Measurements from ENCODE around the gene RMI1. TPM values are rescaled to one million over a fixed set of nuclear protein-coding genes. Genes with fewer than 3 reads are reported as not detected.

RMI1 gene
- total and polyA plus RNA-seq, 10 of the 15 experiments (the other 5 are each of a cell fraction or from before 2014, with no cell fraction given): 3.6 to 34.1 (median 16.1) TPM

- Histone ChIP-seq H3K79me2 (ENCODE audit: control insufficient read depth, insufficient read depth, low read length) (no peaks in the 10 kb centered on the region), H2AFZ (ENCODE audit: control insufficient read depth, low read depth, low read length) (no peak overlapping the region), H3K4me2 (ENCODE audit: control insufficient read depth, insufficient read depth) (no peak overlapping the region), H3K36me3 (ENCODE audit: control insufficient read depth in 2 of 2, insufficient read depth in 2 of 2, low read length in 1 of 2) (no peaks in the 10 kb centered on the region), H3K4me3 (no peak overlapping the region), H3K4me1 (ENCODE audit: control insufficient read depth, insufficient read depth, low read length) (no peaks in the 10 kb centered on the region), H4K20me1 (ENCODE audit: control insufficient read depth, insufficient read depth) (no peaks in the 10 kb centered on the region), H3K27me3 (replicated peaks in 1 of 2; ENCODE audit: control insufficient read depth in 2 of 2, insufficient read depth in 2 of 2, low read length in 1 of 2) (no peaks in the 10 kb centered on the region), H3K9me3 (replicated peaks; ENCODE audit: control insufficient read depth, insufficient read depth, low read length) (no peaks in the 10 kb centered on the region), H3K27ac (ENCODE audit: control insufficient read depth, insufficient read depth) (no peak overlapping the region), H3K9ac (ENCODE audit: control insufficient read depth, insufficient read depth, low read length) (no peak overlapping the region)
- TF ChIP-seq CHD2 (IDR thresholded peaks at IDR 0.05; ENCODE audit: borderline replicate concordance, low read depth, low read length): no peak
- TF ChIP-seq CBX3 (IDR thresholded peaks at IDR 0.05; ENCODE audit: borderline replicate concordance, low read depth): no peak
- TF ChIP-seq TBL1XR1 (IDR thresholded peaks at IDR 0.05; ENCODE audit: low read depth, low read length): no peak
- no peak for TF ChIP-seq HDAC6 (IDR thresholded peaks at IDR 0.05; ENCODE audit: unreplicated experiment)
- TF ChIP-seq ZBTB40 (IDR thresholded peaks at IDR 0.05; ENCODE audit: borderline replicate concordance): no peak
- TF ChIP-seq BCL3 (IDR thresholded peaks at IDR 0.05; ENCODE audit: borderline replicate concordance, insufficient read depth, low read depth, low read length, poor library complexity, severe bottlenecking): no peak
- TF ChIP-seq ZZZ3 (IDR thresholded peaks at IDR 0.05; ENCODE audit: control insufficient read depth, insufficient read length, low read depth): no peak
- TF ChIP-seq SREBF1 (IDR thresholded peaks at IDR 0.05; ENCODE audit: low read length): no peak
- TF ChIP-seq EP300 (IDR thresholded peaks at IDR 0.05; ENCODE audit: borderline replicate concordance in 1 of 2, control insufficient read depth in 1 of 2, low read depth in 2 of 2, low read length in 2 of 2): no peak
- no peak for TF ChIP-seq ASH2L (IDR thresholded peaks at IDR 0.05; ENCODE audit: borderline replicate concordance, low read depth)
- TF ChIP-seq PAX5 (IDR thresholded peaks at IDR 0.05; ENCODE audit: borderline replicate concordance, low read depth, low read length): no peak
- no peak for TF ChIP-seq RAD51 (IDR thresholded peaks at IDR 0.05)
- TF ChIP-seq TARDBP (IDR thresholded peaks at IDR 0.05; ENCODE audit: borderline replicate concordance): no peak
- no peak for TF ChIP-seq POLR2AphosphoS2 (IDR thresholded peaks at IDR 0.05; ENCODE audit: low read depth, low read length)
- no peak for TF ChIP-seq SRF (IDR thresholded peaks at IDR 0.05; ENCODE audit: low read depth in 2 of 2, low read length in 2 of 2)
- TF ChIP-seq LARP7 (IDR thresholded peaks at IDR 0.05): no peak
- TF ChIP-seq SUZ12 (IDR thresholded peaks at IDR 0.05; ENCODE audit: unreplicated experiment): no peak
- POLR2A ChIA-PET: no interaction called here
- intact Hi-C loops (cut with micrococcal nuclease; ENCODE audit: unreplicated experiment): no loop called here
- WGBS (ENCODE audit: insufficient coverage, insufficient replicate concordance, low lambda C conversion rate, missing lambda C conversion rate): 46% methylated on average over 2 of the region's 2 CpGs
- ATAC-seq (no peak), FAIRE-seq (no peak), DNase-seq (ENCODE audit: low read depth, low spot score) (no peak)
- SMC1A ChIA-PET (ENCODE audit: uncharacterized antibody, unreplicated experiment): no interaction called here
- RAD21 ChIA-PET (ENCODE audit: unreplicated experiment): no interaction called here
- BruUV-seq (replicated peaks): no TSS peak
- CTCF ChIA-PET: interaction anchor here (1.4 kb wide), 1 partner anchor 10 kb away, joined by 5 read pairs; no protein-coding TSS in a partner anchor
- in situ Hi-C loops (cut with MboI): no loop called here
Measured at GRCh38 chr9:84031534-84031933, 50.9 kb downstream of the RMI1 start.
